GM19025 (cell line): ENCODE data around the gene FAM53C.

ENCODE experiments used
- ATAC-seq: cut with Tn5 transposase; IDR thresholded peaks from one replicate; pipeline ENCODE4 v1.9.1; 2021; ENCODE audit warnings: mild to moderate bottlenecking, low read depth, moderate library complexity; ENCODE audit not compliant: unreplicated experiment

FAM53C gene

DNA sequence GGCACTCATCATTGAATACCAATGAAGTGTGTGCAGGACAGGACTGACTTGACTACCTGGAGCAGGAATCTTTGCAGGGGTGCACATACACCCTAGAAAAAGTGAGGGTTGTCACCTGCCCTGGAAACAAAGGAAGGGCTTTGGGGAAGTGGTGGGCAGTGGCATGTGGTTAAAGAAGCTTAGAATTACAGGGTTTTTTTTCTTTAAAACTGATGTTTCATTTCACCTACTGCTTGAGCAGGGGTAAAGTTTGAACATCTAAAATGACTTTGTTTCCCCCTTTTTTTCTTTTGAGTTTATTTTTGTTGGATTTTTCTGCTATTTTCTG lies 12.5 kb downstream of the FAM53C start:
- no peak for ATAC-seq

DNA sequence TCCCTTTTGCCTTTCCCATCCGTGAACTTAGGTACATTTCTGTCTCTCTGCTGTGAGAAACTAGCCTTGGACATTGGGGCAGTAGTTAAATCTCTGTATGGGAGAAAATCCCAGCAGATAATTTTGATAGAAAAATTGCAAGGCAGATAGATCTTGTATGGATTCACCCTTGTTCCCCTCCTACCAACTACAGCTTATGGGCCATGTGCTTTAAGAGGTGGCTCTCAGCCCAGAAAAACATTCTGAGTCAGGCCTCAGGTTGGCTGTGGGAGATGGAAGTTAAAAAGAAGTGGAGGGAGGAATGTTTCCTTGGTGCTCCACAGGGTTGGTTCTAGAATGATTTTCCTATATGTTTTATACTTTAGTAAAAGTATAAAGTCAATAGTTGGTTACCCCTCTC lies 13.0 kb downstream of the FAM53C start:
- ATAC-seq: no peak

DNA sequence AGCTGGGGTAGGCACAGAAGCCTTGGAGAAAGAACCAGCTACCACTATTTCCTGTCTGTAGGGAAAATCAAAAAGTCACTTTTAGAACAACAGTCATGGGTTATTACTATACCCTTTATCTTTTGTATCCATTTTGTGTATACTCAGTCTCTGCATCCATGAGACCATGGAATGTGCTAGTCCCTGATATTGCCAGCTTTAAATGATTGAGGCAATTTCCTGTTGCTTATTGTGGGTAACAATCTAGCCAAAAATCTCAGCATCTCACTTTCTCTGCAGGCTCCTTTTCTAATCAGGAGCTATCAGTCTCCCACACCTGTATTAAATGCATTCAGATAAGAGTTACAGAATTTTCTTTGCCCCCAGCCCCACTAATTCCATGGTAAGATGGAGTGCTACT lies 13.5 kb downstream of the FAM53C start:
- no peak for ATAC-seq

GRCh38 chr5:138352071-138352721 lies 14.1 kb downstream of the FAM53C start, which contains the start of gene KDM3B:
Gene KDM3B (plus strand): TSS chr5:138352685. CDS start chr5:138352796, 111 bp downstream.
- ATAC-seq: peak; percentile 57

- peak; percentile 33 for ATAC-seq
These were observed 14.9 kb downstream of the FAM53C start for GRCh38 chr5:138352722-138353559.

GRCh38 chr5:138353560-138354080 lies 15.6 kb downstream of the FAM53C start:
- no peak for ATAC-seq

GRCh38 chr5:138354387-138354786 lies 16.3 kb downstream of the FAM53C start:
- no peak for ATAC-seq

DNA sequence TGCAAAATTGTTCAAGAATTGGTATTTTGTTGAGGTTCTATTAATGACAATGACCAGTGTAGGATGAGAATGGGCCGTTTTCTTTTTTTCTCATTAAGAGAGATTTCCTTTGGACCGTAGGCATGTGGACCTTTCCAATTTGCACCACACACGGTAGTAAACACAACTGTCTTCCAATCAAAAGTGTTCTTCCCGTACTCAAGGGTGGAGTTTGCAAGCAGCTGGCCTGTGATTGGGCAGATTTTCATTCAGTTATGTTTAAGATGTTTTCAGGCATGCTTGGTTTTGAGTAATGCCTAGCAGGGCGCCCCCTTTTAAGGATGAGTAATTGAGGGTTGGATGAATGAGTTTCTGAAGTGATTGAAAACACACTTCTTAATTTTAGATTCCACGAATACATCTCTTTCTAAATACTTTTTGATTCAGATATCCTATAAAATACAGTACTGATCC lies 16.9 kb downstream of the FAM53C start:
- ATAC-seq: peak; percentile 28

GRCh38 chr5:138359621-138360020 lies 21.6 kb downstream of the FAM53C start:
- ATAC-seq: no peak

GRCh38 chr5:138360941-138361452 lies 22.9 kb downstream of the FAM53C start:
- no peak for ATAC-seq

DNA sequence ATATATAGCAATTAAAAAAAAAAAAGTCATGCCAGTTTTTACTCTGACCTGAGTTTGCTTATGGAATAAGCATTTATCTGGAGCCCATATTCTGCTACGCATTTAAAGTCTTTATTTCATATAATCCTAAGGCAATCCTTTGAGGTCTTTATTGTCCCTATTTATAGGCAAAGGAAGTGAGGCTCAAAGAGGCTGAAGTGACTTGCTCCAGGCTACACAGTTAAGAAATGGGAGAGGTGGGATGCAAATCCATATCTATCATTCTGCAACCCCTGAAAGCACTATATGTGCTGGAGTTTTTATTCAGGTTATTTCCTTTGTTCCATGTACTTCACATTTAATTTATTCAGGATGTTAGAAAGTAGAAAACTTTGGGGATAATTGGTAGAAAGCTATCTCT lies 26.5 kb downstream of the FAM53C start:
- no peak for ATAC-seq

DNA sequence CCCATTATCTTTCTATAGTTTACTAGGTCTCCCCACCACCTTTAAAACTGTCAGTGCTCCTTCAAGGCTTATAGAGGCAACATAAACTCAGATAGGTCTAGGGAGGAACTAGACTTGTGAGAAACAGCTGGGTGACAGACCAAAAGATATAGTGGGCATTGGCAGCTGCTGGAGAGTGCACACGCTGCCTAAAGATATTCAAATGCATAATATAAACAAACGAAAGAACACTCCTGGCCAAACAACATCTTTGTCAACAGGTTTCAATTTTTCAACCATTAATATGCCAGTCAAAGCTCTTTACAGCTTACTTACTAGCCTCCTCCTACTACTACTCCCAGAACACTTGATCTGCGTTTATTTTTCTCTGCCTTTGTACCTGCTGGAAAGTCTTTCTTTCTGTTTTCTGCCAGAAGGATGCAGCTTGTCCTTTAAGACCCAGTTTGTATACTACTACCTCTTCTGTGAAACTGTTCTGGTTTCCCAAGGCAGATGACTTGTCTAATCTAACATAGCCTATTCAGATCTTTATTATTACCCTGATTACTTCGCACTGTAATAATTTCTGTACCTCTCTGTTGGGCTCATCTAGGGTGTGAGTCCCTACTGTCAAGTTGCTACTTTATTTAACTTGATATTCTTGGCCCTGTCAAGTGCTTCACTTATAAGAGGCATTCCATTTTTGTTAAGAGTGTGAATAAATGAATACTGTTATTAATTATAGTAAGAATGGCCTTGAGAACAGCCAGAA lies 28.7 kb downstream of the FAM53C start:
- ATAC-seq: no peak

DNA sequence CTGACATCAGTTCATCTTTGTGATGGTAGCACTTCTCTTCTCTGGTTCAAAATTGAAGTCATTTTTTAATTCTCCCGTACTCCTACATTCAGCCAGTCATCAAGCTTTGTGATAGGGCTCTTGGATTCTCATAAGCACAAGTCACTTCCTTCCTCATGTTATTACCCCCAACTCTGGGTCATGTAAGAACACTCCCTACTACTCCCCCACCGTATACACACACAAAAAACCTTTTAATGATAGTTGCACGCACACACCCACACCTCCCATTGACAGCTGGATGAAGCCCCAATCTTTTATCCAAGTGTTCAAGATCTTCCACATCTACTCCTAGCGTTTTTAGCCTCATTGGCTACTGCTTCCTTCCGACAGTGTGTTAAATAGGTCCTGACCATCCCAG lies 31.2 kb downstream of the FAM53C start:
- no peak for ATAC-seq

DNA sequence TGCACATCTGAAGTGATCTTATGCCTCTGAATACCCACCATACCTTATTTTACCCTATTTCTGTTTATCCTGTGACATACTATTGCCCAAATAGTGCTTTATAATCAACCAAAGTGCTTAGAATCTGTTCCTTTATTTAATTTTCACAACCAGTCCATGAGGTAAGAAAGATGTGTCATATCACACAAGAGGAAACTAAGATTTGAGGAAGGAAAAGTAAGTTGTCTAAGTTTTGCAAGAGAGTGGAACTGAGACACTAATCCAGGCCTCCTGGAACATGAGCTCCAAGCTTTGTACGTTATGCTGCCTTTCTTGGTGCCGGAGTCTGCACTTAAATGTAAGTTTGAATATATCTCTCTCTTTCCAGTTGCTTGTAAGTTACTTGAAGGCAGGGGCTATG lies 31.6 kb downstream of the FAM53C start:
- ATAC-seq: no peak

- no peak for ATAC-seq
These were observed 32.5 kb downstream of the FAM53C start for GRCh38 chr5:138370537-138370936.

- ATAC-seq: no peak
These were observed 33.4 kb downstream of the FAM53C start for GRCh38 chr5:138371454-138371853.

DNA sequence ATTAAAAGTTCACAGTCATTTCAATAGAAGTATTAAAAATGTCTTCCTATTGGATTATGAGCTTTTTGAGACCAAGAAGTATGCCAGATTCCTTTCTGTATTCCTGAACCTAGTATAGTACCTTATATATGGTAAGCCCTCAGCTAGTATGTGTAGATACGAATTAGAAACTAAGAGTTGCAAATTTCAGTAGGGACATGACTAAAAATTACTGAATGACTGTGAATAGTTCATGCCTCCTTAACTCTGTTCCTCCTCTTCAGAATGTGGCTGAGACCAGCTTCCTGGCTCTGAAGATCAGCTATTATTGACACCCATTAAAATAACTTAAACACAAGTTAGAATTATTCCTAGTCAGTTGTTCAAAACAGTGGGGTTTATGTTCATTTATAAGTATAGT lies 34.2 kb downstream of the FAM53C start:
- no peak for ATAC-seq

GRCh38 chr5:138372653-138373052 lies 34.6 kb downstream of the FAM53C start:
- no peak for ATAC-seq

DNA sequence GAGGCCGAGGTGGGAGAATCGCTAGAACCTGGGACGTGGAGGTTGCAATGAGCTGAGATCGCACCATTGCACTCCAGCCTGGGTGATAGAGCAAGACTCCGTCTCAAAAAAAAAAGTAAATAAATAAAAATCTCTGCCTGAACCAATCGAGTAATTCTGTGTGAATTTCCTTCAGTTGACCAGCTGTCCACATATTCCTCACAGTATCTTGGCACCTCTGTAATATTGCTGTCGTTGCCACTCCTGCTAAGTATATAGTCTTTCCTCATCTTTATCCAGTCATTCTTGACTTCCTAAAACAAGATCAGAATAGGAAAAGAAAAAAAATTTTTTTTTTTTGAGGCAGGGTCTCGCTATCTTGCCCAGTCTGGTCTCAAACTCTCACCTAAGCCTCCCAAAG lies 44.3 kb downstream of the FAM53C start:
- ATAC-seq: no peak

- no peak for ATAC-seq
These were observed 47.6 kb downstream of the FAM53C start for GRCh38 chr5:138385660-138386059.

GRCh38 chr5:138386290-138386689 lies 48.2 kb downstream of the FAM53C start:
- no peak for ATAC-seq
